Activated naive CD4-positive, alpha-beta T cell treated with anti-CD3 and anti-CD28 coated beads for 36 hours (primary cell): ENCODE measurements around the gene PIK3R6. TPM values are rescaled to one million over a fixed set of nuclear protein-coding genes. Genes with fewer than 3 reads are reported as not detected.

Source experiments
- CTCF ChIA-PET: fragments of 350-600 bp; sonication (Branson Sonifier 250); formaldehyde crosslinking; loops from one replicate; lab custom pipeline; 2021; ENCODE audit warnings: antibody characterized with exemption; lab: Charles Lee
- DNase-seq: peaks from one replicate; pipeline ENCODE4 v3.0.0-alpha.2; 2020
- H3K27ac Mint-ChIP-seq: one replicate; pipeline ENCODE4 v1.8.0; 2021; ENCODE audit warnings: mild to moderate bottlenecking, mixed read lengths
- H3K27me3 Mint-ChIP-seq: one replicate; pipeline ENCODE4 v1.8.0; 2021; ENCODE audit warnings: low read depth, mixed read lengths
- H3K36me3 Mint-ChIP-seq: one replicate; pipeline ENCODE4 v1.8.0; 2021; ENCODE audit warnings: low read depth, mixed read lengths
- H3K4me1 Mint-ChIP-seq: one replicate; pipeline ENCODE4 v1.8.0; 2021; ENCODE audit warnings: low read depth, mixed read lengths
- H3K4me3 Mint-ChIP-seq: one replicate; pipeline ENCODE4 v1.8.0; 2021; ENCODE audit warnings: mild to moderate bottlenecking, moderate library complexity, mixed read lengths
- H3K9me3 Mint-ChIP-seq: one replicate; pipeline ENCODE4 v1.8.0; 2021; ENCODE audit warnings: mixed read lengths
- intact Hi-C: fragments of 100-400 bp; cut with micrococcal nuclease; formaldehyde crosslinking; loops from one replicate; pipeline ENCODE4 v1.15.1; 2023
- total RNA-seq, 2 experiments: library from RNA; stranded (reverse); gene quantifications; one replicate each; pipeline ENCODE4 v1.2.3, GENCODE V29; 2021

The PIK3R6 gene
- total RNA-seq, 2 experiments from 2014 or later: 0.12 to 0.22 TPM

DNA sequence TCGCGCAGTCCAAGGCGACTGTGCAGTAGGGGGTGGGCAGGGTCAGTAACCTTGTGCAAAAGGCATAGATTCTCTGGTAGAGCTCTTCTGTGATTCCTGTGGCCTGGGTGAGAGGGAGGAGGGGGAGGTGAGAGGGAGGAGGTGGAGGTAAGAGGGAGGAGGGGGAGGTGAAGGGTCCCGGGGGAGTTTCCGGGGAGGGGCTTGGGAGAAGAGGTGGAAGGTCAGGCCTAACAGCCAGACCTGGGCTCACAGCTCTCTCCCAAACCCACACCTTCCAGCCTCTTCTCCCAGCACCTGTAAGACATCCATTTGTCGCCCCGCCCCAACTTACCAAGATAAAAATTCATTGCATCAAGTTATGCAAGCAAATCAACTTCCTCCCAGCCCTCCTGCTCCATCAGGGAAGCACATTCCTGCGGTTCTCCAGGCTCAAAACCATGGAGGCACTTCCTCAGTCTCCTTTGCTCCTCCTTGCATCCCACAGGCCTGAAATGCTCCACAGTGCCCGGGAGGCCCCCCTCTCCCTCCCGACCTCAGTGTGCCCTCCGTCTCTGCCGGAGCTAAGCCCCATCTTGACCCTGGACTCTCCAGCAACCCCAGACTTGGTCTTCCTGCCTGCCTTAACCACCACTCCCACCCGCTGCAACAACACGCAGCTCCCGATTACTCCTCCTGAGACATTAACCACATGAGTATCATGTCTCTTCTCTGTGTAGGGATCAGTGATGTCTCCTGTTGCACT is 30.5 kb downstream of the PIK3R6 start:
- H3K4me1 Mint-ChIP-seq: no peaks in the 10 kb centered on the region
- H3K4me3 Mint-ChIP-seq: no peak overlapping the region
- H3K27ac Mint-ChIP-seq: no peak overlapping the region
- H3K27me3 Mint-ChIP-seq: no peaks in the 10 kb centered on the region
- no peaks in the 10 kb centered on the region for H3K9me3 Mint-ChIP-seq
- intact Hi-C loops: no loop called here
- CTCF ChIA-PET: interaction anchor here (0.6 kb wide), 1 partner anchor 51 kb away, joined by 3 read pairs; no protein-coding TSS in a partner anchor
- DNase-seq: no peak
- no peaks in the 10 kb centered on the region for H3K36me3 Mint-ChIP-seq

GRCh38 chr17:8835631-8836364 is 31.7 kb downstream of the PIK3R6 start:
- intact Hi-C loops: no loop called here

DNA sequence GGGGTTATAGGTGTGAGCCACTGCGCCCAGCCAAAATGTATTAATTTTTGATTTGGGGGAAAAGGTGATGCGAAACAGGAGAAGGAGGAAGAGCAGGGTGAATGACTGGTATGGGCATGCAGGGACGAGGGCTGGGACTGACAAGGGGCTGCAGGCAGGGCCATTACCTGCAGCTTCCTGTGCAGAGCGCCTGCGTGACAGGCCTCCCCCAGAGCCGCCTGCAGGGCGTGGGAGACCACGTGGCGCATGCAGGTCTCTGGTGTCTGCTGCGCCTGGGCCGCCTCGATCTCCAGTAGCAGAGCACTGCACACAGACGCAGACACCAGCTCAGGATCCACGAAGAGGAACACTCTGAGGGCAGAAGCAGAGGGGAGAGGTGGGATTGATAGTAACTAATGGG is 32.4 kb downstream of the PIK3R6 start:
- H3K27ac Mint-ChIP-seq: no peak overlapping the region
- no peaks in the 10 kb centered on the region for H3K4me1 Mint-ChIP-seq
- no peaks in the 10 kb centered on the region for H3K27me3 Mint-ChIP-seq
- DNase-seq: no peak
- no peaks in the 10 kb centered on the region for H3K36me3 Mint-ChIP-seq
- CTCF ChIA-PET: no interaction called here
- H3K4me3 Mint-ChIP-seq: no peak overlapping the region
- no peaks in the 10 kb centered on the region for H3K9me3 Mint-ChIP-seq
- intact Hi-C loops: no loop called here

More at GRCh38 chr17:8835631-8836364, 31.7 kb downstream of the PIK3R6 start:
- no peak for DNase-seq
- Mint-ChIP-seq H3K4me3 (no peak overlapping the region), H3K27ac (no peak overlapping the region), H3K27me3 (no peaks in the 10 kb centered on the region), H3K9me3 (no peaks in the 10 kb centered on the region), H3K36me3 (no peaks in the 10 kb centered on the region), H3K4me1 (no peaks in the 10 kb centered on the region)
- CTCF ChIA-PET: interaction anchor here (0.6 kb wide), 1 partner anchor 50 kb away, joined by 3 read pairs; no protein-coding TSS in a partner anchor

DNA sequence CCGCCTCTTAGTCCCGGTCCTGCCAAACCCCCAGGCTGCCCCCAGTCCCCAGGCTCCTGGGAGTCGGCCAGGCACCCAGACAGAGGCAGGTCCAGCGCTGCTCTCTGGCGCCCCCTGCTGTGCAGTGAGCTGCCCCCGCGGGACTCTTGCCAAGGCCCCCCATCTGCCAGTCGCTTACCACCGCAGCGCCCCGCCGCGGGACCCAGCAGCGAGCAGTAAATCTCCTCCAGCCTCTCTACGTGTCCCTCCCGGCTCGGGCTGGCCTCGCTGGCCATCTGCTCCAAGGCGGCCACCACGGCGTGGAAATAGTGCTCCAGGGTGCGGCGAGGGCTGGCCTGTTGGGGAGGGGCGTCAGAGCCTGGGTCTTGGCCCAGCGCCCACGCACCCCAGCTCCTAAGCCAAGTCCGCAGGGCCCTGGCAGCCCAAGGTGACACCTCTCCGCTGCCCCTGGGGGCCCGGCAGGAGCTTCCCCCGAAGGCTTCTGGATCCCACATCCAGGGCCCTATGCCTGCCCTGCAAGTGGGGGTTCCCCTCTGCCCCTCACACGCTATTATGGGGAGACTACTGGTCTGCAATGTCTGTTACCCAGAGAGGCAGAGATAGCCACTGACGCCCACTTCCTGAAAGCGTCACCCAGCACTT is 34.6 kb downstream of the PIK3R6 start:
- Mint-ChIP-seq H3K36me3 (no peaks in the 10 kb centered on the region), H3K27me3 (no peaks in the 10 kb centered on the region), H3K27ac (no peak overlapping the region), H3K9me3 (no peaks in the 10 kb centered on the region), H3K4me1 (no peaks in the 10 kb centered on the region), H3K4me3 (no peak overlapping the region)
- peak; percentile 25 for DNase-seq
- CTCF ChIA-PET: interaction anchor here (0.6 to 0.7 kb wide), 2 partner anchors 12 to 54 kb away, joined by 3 to 4 read pairs; no protein-coding TSS in a partner anchor
- intact Hi-C loops: no loop called here

- Mint-ChIP-seq H3K27me3 (no peaks in the 10 kb centered on the region), H3K27ac (no peak overlapping the region), H3K4me1 (no peaks in the 10 kb centered on the region), H3K36me3 (no peaks in the 10 kb centered on the region), H3K4me3 (no peak overlapping the region), H3K9me3 (no peaks in the 10 kb centered on the region)
- CTCF ChIA-PET: interaction anchor here (0.6 kb wide), 1 partner anchor 263 kb away, joined by 3 read pairs; no protein-coding TSS in a partner anchor
- intact Hi-C loops: no loop called here
- no peak for DNase-seq
Measured at GRCh38 chr17:8831234-8831849, 36.1 kb downstream of the PIK3R6 start.

DNA sequence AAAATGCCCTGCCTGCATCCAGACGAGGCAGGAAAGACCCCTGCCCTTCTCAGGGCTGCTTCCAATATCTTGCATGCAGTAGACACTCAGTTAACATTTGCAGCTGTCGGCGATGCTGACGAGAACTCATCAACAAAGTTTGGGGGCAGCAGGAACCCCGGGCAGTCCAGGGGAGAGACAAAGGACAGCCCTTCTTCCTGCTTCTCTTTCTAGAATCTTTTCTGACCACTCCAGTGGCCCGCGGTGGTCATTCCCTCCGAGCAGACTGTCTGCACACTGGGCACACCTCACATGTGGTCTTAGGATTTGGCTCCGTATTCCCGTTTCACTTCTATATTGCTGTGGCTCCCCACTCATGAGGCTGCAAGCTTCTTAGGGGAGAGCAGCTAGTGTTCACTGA is 37.3 kb downstream of the PIK3R6 start:
- Mint-ChIP-seq H3K27ac (no peak overlapping the region), H3K27me3 (no peaks in the 10 kb centered on the region), H3K9me3 (no peaks in the 10 kb centered on the region), H3K36me3 (no peaks in the 10 kb centered on the region), H3K4me3 (no peak overlapping the region), H3K4me1 (no peaks in the 10 kb centered on the region)
- intact Hi-C loops: no loop called here
- CTCF ChIA-PET: interaction anchor here (1.1 kb wide), 1 partner anchor 45 kb away, joined by 3 read pairs; no protein-coding TSS in a partner anchor
- no peak for DNase-seq

- Mint-ChIP-seq H3K4me1 (no peaks in the 10 kb centered on the region), H3K9me3 (peaks cover 2% of the 10 kb centered on the region), H3K27ac (no peak overlapping the region), H3K36me3 (no peaks in the 10 kb centered on the region), H3K4me3 (no peak overlapping the region), H3K27me3 (no peaks in the 10 kb centered on the region)
- DNase-seq: no peak
- CTCF ChIA-PET: interaction anchor here (0.6 kb wide), 1 partner anchor 712 kb away, joined by 3 read pairs; no protein-coding TSS in a partner anchor
- intact Hi-C loops: no loop called here
Measured at GRCh38 chr17:8829036-8829941, 38.2 kb downstream of the PIK3R6 start.

GRCh38 chr17:8828517-8828875 is 39.0 kb downstream of the PIK3R6 start:
- intact Hi-C loops: no loop called here
- Mint-ChIP-seq H3K27ac (no peak overlapping the region), H3K36me3 (no peaks in the 10 kb centered on the region), H3K27me3 (no peaks in the 10 kb centered on the region), H3K9me3 (peaks cover 4% of the 10 kb centered on the region), H3K4me1 (no peaks in the 10 kb centered on the region), H3K4me3 (no peak overlapping the region)
- no peak for DNase-seq
- CTCF ChIA-PET: no interaction called here

GRCh38 chr17:8826808-8827435 is 40.6 kb downstream of the PIK3R6 start:
- H3K27me3 Mint-ChIP-seq: no peaks in the 10 kb centered on the region
- H3K4me1 Mint-ChIP-seq: no peaks in the 10 kb centered on the region
- CTCF ChIA-PET: no interaction called here
- no peak overlapping the region for H3K27ac Mint-ChIP-seq
- H3K4me3 Mint-ChIP-seq: no peak overlapping the region
- H3K36me3 Mint-ChIP-seq: no peaks in the 10 kb centered on the region
- H3K9me3 Mint-ChIP-seq: peaks cover 4% of the 10 kb centered on the region
- no peak for DNase-seq
- intact Hi-C loops: no loop called here

- Mint-ChIP-seq H3K27ac (no peak overlapping the region), H3K4me1 (no peaks in the 10 kb centered on the region), H3K36me3 (no peaks in the 10 kb centered on the region), H3K27me3 (no peaks in the 10 kb centered on the region), H3K4me3 (no peak overlapping the region), H3K9me3 (peaks cover 4% of the 10 kb centered on the region)
- DNase-seq: no peak
- intact Hi-C loops: no loop called here
- CTCF ChIA-PET: interaction anchor here (0.6 to 0.7 kb wide), 3 partner anchors 16 to 807 kb away, joined by 3 read pairs; no protein-coding TSS in a partner anchor
Measured at GRCh38 chr17:8825802-8826201, 41.7 kb downstream of the PIK3R6 start.

- Mint-ChIP-seq H3K27me3 (no peaks in the 10 kb centered on the region), H3K4me3 (no peak overlapping the region), H3K4me1 (no peaks in the 10 kb centered on the region), H3K36me3 (no peaks in the 10 kb centered on the region), H3K9me3 (peaks cover 4% of the 10 kb centered on the region), H3K27ac (no peak overlapping the region)
- intact Hi-C loops: no loop called here
- DNase-seq: no peak
- CTCF ChIA-PET: no interaction called here
Measured at GRCh38 chr17:8823279-8823678, 44.2 kb downstream of the PIK3R6 start.
